Mammary epithelial cell (primary cell): Measurements from ENCODE around the gene NAA10.

Experiments used
- EZH2 ChIP-seq: IDR thresholded peaks from 2 replicates; pipeline ENCODE4 v1.6.1; 2012; ENCODE audit warnings: low read length, inconsistent platforms, borderline replicate concordance
- TF ChIP-seq, protein P1 (sequence below), 2 donors: IDR thresholded peaks in 1 of 2; conservative IDR thresholded peaks in 1 of 2; 2 replicates each; pipeline ENCODE4 v1.5.1; 2011 to 2012; ENCODE audit warnings: inconsistent platforms in 2 of 2, low read length in 2 of 2, mild to moderate bottlenecking in 2 of 2, control low read depth in 1 of 2, low read depth in 1 of 2; ENCODE audit not compliant: insufficient read depth in 1 of 2; ENCODE audit errors: extremely low read depth in 1 of 2

DNA sequence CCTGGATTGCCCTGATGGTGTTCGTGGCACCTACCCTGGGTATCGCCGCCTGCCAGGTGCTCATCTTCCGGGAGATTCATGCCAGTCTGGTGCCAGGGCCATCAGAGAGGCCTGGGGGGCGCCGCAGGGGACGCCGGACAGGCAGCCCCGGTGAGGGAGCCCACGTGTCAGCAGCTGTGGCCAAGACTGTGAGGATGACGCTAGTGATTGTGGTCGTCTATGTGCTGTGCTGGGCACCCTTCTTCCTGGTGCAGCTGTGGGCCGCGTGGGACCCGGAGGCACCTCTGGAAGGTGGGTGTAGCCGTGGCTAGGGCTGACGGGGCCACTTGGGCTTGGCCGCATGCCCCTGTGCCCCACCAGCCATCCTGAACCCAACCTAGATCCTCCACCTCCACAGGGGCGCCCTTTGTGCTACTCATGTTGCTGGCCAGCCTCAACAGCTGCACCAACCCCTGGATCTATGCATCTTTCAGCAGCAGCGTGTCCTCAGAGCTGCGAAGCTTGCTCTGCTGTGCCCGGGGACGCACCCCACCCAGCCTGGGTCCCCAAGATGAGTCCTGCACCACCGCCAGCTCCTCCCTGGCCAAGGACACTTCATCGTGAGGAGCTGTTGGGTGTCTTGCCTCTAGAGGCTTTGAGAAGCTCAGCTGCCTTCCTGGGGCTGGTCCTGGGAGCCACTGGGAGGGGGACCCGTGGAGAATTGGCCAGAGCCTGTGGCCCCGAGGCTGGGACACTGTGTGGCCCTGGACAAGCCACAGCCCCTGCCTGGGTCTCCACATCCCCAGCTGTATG lies 28.5 kb downstream of the NAA10 start:
- TF ChIP-seq, protein P1, sequence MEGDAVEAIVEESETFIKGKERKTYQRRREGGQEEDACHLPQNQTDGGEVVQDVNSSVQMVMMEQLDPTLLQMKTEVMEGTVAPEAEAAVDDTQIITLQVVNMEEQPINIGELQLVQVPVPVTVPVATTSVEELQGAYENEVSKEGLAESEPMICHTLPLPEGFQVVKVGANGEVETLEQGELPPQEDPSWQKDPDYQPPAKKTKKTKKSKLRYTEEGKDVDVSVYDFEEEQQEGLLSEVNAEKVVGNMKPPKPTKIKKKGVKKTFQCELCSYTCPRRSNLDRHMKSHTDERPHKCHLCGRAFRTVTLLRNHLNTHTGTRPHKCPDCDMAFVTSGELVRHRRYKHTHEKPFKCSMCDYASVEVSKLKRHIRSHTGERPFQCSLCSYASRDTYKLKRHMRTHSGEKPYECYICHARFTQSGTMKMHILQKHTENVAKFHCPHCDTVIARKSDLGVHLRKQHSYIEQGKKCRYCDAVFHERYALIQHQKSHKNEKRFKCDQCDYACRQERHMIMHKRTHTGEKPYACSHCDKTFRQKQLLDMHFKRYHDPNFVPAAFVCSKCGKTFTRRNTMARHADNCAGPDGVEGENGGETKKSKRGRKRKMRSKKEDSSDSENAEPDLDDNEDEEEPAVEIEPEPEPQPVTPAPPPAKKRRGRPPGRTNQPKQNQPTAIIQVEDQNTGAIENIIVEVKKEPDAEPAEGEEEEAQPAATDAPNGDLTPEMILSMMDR (conservative IDR thresholded peaks at IDR 0.05 in 1 of 2, IDR thresholded peaks at IDR 0.05 in 1 of 2; ENCODE audit: extremely low read depth in 1 of 2, insufficient read depth in 1 of 2, low read depth in 1 of 2, low read length in 2 of 2), result no peak
- TF ChIP-seq EZH2, result no peak
